Measurements from ENCODE around the gene DPF3.

DNA sequence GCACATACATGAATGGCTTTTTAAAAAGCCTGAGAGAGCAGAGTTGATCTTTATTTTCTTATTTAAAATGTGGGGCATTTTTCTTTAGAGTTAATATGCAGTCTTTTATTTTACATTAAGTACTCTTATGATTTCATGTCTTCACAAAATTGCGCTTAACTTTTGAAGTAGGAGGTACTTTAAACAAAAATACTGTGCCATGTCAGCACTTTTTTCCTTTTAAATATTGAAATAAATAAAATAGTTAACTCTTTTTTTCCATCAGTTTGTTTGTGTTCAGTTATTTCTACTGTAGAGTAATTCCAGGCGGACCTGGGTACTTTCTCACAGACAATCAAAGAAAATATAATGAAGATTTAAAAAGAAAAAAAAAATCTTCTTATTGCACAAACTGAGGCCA lies 231.7 kb downstream of the DPF3 start:
- TF ChIP-seq, protein P1, sequence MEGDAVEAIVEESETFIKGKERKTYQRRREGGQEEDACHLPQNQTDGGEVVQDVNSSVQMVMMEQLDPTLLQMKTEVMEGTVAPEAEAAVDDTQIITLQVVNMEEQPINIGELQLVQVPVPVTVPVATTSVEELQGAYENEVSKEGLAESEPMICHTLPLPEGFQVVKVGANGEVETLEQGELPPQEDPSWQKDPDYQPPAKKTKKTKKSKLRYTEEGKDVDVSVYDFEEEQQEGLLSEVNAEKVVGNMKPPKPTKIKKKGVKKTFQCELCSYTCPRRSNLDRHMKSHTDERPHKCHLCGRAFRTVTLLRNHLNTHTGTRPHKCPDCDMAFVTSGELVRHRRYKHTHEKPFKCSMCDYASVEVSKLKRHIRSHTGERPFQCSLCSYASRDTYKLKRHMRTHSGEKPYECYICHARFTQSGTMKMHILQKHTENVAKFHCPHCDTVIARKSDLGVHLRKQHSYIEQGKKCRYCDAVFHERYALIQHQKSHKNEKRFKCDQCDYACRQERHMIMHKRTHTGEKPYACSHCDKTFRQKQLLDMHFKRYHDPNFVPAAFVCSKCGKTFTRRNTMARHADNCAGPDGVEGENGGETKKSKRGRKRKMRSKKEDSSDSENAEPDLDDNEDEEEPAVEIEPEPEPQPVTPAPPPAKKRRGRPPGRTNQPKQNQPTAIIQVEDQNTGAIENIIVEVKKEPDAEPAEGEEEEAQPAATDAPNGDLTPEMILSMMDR (IDR thresholded peaks at IDR 0.05; ENCODE audit: low read depth, low read length, poor library complexity, severe bottlenecking) = no peak
- no peak for TF ChIP-seq EZH2phosphoT487 (IDR thresholded peaks at IDR 0.05; ENCODE audit: borderline replicate concordance, low read length)
